Fibroblast of peridontal ligament (primary cell): ENCODE measurements around the gene OBSL1.

Experiments
- DNase-seq: peaks from one replicate; pipeline ENCODE4 v3.0.0-alpha.2; 2010; ENCODE audit errors: extremely low read depth

The OBSL1 gene

DNA sequence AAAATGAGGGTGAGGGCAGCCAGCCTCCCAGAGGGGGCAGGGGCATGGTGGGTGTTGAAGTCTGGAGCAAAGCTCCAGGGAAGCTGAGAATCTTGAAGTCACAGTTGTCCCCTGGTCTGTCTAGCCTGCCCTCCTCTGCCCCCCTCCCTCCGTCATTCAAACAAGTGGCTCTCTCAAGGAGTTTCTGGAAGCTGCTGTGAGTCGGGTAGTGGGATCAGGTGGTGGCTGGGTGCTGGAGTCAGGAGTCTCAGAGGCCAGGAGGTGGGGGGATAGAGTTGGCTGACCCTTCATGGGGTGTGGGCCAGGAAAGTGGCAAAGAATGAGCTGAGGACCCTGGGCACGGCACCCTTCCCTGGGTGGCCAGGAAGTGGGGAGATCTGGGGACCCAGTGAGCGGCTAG is 57.6 kb downstream of the OBSL1 start:
- no peak for DNase-seq

DNA sequence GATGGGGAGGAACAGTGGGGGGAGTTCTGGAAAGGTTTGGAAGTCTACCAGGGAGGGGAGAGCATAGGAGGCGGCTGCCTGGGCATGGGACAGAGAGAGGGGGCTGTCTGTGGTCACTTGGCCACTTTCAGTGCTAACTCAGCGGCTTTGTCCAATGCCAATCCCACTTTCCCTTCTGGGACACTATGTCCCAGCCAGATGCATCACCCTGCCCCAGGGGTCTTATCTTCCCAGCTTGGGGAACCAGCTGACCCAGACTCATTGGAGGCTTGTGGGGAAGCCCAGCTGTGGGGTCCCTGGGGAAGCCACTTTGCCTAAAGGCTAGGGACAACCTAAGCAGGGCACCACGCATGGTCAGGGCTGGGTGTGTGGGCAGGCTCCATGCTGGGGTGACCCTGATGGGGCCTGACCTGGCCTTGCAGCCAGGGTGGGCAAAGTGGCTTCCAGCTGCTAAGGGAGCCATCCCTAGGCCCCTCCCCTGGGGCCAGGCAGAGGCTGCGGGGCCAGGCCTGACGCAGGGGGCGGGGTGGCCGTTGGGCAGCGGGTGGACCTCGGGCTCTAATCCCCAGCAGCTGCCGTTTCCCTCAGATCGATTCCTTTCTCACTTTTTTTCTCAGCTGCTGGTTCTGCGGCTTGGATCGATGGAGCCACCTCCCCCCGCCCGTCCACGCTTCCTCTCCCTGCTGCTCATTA is 58.7 kb downstream of the OBSL1 start:
- no peak for DNase-seq

DNA sequence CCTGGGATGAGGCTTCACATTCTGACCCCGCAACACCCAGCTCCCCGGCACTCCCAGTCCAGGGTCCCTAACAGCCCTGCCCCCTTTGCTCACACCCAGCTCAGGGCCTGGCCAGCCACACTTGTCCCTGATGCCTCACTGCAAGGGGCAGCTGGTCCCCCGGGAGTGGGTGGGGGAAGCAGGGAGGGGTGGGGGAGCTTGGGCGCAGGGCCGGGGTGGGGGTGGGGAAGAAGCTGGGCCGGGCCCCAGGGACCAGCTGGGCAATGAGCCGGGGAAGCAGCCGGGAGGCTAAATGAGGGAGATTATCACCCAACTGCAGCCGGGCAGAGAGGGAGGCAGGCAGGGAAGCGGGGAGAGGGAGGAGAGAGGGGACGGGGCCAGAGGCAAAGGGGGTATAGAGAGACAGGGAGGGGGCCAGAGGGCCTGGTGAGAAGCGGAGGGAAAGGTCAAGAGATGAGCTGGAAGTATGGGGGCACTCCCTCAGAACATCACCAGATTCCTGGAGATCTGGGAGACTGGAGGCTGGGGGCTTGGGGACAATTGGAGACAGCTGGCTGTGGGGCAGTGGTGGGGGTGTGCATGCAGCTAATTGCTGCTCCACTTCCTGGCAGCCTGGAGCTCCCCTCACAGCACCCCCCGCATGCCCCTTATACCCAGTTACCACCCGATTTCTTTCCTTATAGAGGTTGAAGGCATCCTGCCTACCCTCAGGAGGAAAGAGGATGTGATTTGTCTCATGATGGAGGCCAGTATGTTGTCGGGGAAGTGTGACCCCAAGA is 59.6 kb downstream of the OBSL1 start:
- no peak for DNase-seq

DNA sequence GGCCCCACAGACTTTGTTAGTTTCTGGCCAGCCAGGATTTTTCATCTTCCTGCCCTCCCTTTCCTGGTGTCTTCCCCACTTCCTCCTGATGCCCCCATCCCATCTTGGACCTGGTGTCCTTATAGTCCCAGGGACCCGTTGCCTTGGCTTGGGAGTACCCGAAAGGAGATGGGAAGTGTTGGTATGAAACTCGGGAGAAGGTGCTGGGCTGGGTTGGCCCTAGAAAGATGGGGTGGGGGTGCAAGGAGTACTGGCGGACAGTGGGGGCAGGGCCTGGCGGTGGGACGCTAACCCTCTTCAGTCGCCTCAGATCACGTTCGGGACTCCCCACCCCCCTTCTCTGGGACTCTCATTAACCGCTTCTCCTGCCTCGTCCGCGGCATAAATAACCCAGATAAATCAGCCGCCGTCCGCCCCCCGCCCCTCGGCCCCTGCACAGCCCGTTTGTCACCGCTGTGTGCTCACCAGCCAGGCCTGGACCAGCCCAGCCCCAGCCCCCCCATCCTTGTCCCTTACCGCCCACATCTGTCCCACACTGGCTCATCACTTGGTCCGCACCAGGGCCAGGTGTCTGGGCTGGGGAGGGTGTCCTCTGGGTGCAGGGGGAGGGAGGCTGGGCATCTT is 60.7 kb downstream of the OBSL1 start:
- no peak for DNase-seq

DNA sequence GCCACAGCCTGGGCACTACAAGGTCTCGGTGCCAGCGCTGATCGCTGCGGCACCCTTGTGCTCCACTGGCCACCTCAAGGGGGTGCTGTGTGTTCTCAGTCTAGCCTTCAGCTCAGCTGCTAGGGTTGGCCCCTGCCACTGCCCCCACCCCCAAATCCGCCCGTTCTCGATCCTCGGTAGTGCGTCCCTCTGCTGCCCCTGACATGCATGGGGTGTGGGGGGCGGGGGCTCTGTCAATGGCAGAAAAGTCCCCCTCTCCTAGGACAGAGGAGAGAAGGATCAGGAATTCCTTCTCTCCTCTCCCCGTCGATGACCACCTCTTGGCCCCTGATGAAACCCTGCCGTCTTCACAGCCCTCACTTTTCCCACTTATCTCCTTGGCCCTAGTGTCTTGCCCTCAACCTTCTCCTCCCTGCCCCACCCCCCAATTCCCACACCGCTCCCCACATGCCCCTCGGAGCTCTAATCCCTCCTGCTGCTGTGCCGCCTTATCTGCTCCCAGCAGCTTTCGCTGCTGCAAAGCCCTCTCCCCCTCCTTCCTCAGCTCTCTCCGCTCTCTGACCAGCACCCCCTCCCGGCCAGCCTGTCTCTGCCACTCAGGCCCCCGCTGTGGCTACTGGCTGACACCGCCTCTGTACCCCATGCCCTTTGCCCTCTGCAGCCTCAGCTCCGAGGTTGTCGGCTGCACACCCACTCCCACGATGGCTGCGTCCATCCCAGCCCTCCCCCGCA is 61.4 kb downstream of the OBSL1 start:
- DNase-seq = peak; percentile 45

DNA sequence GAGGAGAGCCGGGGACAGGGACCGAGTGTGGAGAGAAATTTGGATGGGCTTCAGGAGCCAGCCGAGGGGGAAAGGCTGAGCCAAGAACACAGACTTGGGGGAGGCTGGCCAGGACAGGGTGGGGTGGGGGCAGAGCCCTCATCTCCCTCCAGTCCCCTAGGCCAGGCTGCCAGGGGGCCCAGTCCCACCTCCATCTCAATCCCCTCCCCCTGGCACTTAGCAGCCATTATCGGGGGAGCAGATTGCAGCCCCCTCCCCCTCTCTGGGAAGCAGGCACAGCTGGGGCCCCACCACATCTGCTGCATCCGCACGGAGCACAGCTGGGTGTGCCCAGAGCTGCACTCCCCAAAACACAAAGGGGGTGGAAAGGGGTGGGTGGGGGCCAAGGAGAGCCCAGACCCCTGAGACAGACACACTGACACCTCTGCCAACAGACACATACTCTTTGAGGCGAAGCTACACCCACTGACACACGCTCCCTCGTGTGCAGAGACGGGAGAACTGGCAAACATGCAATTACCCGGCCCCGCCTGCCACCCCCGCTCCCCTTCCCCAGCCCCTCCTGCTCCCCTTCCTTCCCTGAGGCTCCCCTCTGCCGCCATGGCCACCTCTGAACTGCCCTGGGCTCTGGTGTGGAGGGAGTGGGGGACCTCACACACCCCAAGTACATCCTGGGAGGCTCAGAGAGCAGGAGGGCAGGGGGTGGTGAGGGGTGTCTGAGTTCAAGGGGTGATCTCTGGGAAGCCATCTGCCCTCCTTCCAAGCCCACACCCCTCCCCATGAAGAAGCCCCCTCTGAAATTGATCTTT is 62.2 kb downstream of the OBSL1 start:
- DNase-seq = no peak

DNA sequence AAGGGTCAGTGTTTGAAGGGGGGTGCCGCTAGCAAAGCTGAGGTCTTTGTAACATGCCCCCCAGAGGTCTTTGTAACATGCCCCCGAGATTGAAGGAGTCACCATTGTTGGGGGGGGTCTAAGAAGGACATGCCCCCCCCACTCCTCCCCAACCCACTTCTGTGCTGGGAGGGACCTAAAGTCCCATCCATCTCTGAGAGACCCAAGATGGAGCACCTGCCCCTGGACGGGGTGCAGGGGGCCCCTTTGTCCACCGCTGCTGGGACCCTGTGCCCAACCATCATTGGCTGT is 63.0 kb downstream of the OBSL1 start:
- no peak for DNase-seq

DNA sequence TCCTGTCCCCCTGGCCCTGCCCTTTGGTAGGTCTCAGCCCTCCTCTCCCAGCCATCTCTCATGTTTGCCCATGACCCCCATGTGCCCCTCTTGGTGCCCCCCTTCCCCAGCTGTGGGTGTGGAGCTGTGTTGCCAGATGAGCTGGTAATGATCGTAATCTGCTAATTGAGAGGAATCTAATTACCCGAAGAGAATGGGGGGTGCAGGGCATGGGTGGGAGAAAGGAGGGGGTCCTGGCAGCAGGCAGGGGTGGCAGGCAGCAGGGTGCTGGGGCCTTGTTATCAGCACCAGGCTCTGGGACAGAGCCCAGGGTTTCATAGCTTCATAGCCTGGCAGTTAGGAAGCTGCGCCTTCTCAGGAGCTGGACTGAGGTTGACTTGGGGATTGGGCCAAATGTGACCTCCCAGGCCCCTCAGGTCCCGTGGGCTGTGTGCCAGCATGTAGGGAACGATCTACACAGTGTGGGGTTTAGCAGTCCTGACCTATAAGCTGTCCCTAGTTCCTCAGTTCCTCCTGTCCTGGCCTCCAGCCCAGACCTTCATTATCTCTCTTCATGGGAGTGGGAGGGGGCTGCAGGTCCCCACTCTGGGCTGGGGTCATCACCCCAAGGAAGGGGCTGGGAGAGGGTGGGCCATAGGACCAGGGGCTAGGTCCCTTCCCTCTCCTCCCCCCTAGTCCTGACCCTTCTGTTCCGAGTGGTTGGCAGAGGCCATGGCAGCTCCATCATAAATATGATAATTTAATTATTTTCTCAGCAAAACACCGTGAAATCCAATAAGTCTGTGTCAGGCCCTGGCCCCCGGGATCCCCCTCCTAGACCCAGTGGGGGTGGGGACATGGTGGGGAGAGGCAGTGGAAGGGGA is 63.5 kb downstream of the OBSL1 start:
- DNase-seq = no peak

DNA sequence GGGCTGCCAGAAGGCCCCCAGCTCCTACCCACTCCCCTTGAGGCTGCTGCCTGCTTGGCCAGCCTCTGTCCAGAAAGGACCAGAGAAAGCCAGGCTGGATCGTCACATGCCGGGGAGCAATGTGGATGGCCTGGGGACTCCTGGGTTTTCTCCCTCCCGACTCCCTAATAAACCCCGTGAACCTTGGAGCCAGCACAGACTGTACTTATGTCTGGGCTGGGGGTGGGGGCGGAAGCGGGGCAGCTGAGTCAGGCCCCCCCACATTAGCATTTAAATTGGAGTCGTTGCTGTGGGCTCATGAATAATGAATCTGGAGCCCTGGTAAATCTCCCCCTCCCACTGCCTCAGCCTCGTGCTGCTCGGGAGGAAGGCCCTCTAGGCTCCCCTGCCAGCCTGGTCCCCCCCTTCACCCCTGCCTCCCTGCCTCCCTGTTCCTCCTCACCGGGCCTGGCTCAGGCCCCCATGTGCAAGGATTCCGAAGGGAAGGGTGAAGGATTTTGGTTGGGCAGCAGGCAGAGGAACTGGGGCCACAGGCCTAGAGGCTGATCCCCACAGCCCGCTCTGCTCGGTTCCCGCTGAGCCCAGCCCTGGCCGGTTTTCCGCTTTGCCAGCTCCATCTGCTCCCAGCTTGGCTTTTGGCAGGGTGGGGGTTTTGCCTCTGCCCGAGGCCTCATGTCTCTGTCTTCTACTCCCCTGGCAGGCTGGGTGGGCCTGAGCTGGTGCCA is 64.4 kb downstream of the OBSL1 start:
- DNase-seq = no peak

DNA sequence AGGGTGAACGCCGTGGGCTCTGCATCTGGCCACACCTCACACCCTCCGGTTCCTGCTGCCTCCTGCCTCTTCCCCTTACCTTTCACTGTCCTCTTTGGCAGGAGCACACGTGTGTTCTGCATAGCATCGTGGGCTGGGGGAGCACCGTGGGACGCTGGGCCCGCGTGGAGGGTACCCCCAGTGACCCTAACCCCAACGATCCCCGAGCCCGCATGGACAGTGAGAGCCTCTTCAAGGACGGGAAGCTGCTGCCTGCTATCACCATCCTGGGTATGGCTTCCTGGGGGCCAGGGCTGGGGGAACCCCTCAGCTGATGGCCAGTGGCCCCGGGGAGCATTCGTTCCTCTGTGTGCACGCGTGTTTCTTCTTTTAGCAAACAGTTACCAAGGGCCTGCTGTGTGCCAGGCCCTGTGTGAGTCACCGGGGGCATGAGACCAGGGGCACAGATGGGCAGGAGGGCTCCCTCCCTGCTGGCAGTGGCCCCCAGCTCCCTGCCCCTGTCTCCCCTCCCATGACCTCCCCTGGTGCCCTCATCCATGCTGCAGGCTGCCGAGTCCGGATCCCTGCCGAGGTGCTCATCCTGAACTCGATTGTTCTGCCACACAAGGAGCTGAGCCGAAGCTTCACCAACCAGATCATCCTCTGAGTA is 65.1 kb downstream of the OBSL1 start:
- DNase-seq = no peak

DNA sequence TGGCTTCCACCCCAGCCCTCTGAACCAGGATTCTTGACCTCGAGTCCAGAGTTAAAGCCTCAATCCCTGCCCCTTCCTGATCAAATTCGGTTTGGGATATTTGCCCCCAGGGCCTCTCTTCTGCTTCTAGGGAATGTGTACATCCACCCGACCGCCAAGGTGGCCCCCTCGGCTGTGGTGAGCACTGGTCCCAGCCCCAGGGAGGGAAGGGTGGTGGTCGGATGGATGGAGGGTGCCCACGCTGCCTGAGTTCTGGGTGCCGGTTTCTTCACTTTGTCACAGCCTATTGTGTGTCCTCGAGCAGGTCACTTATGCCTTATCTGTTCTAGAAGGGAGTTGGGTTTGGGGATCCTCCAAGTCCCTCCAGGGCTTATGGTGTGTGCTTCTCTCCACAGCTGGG is 65.8 kb downstream of the OBSL1 start:
- no peak for DNase-seq

DNA sequence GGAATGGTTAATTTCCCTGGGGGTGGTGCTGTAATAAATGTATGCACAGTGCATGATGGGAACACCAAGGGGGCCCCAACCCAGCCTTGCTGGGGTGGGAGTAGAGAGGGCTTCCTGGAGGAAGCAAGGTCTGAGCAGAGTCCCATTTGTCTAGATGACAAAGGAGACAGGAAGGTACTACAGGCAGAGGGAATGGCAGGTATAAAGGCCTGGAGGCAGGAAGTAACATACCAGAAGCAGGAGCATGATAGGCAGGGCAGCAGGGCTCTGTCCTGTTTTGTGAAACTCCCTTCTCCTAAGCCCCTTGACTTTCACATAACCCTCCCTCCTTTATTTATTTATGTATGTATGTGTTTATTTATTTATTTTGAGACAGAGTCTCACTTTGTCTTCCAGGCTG is 68.7 kb downstream of the OBSL1 start:
- no peak for DNase-seq

DNA sequence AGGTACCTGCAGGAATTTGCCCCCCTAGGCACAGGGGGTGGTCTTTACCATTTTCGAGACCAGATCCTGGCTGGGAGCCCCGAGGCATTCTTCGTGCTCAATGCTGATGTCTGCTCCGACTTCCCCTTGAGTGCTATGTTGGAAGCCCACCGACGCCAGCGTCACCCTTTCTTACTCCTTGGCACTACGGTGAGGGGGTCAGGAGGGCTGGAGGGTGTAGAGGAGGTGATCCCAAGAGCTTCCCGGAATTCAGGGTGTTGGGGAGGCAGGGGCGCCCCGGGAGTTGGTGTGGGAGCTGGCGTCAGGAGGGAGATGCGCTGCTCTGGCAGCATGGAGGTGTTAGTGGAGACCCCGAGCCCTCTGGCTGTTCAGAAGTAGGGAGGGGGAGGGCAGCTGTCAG is 69.5 kb downstream of the OBSL1 start:
- no peak for DNase-seq
